Brain pericyte (primary cell): ENCODE measurements around the gene STK35.

Source experiments
- DNase-seq: peaks from one replicate; pipeline ENCODE4 v3.0.0-alpha.2; 2012; ENCODE audit warnings: low read depth, low spot score

STK35 gene

DNA sequence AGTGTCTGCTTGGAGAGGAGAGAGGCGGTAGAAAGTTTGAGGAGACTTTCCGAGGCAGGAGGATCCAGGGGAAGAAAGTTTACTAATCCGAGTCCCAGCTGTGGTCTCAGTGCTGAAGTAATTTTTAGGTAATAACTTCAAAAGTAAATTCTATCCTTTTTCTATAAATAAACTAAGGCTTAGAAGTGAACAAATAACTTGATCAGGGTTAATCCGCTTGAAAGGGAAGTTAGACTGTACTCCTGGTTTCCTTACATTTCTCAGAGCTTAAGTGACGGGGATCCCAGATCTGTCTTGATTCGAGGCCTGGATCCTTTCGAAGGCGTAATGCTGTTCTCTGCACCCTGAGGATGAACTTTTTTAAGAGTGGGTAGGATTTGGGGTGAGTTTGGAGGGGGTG is 2.6 kb downstream of the STK35 start:
- DNase-seq: no peak

DNA sequence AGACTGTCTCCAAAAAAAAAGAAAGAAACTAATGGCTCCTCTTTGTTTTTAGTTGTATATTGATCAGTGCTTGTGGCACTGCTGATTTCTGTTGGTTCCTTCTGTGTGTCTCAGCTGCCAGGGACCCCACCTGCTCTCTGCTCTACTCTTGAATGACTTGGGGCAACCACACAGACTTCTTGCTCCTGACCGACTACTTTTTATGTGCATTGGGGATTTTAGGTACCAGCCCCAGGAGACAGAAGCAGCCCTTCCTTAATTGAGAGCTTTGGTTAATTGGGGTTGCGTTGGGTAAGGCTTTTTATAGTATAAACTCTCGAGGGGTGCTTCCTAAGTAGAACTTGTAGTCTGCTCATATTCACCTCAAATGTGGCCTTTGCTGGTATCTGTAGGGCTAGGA is 6.9 kb downstream of the STK35 start:
- no peak for DNase-seq

DNA sequence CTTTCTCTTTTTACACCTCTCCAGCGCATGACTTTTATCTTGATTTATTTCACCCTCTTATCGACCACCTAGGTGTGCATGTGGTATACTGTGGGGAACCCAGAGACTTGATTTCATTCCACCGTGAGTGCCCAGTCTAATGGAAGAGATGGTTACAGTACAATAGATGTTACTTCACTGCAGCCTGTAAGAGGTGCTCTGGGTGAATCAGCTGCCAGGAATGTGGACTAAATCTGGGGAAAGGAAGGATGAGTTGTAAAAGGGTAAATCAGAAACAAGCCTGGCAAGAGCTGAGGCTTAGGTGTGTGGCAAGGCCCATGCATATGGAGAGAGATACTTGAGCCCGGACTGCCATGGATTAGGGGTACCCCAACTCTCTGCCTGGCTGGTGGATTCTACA is 7.4 kb downstream of the STK35 start:
- DNase-seq: no peak

DNA sequence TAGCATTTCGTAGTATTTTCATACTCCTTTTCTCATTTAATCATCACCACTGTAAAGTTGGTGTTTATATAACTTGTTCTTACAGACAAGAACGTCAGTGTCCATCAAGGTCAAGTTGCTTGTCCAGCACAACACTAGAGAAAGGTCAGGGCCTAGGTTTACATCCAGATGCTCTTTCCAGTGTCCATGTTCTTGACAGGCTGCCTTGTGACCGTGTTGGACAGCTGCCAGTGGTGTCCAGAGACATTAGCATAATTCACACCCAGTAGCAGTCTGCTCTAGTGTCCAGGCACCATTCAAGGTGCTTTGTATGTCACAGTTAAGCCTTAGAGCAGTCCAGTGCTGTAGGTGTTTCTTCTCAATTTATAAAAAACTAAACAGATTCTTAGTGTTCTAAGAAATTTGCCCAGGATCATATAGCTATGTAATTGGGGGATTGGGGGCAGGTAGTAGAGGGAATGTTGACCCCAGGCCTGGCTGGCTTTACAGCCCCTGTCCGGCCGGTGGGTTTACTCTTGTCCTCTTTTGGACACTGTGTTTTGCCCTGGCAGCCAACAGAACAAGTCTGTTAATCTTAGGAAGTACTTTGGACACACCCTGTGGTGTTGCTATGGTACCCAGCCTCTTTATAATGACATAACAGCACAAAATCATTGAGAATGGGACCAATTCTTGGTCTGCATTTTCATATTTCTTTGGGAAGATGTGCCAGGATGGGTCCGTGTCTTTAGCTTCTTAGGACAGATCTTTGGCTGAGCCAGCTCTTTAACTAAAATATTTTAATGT is 8.0 kb downstream of the STK35 start:
- no peak for DNase-seq

DNA sequence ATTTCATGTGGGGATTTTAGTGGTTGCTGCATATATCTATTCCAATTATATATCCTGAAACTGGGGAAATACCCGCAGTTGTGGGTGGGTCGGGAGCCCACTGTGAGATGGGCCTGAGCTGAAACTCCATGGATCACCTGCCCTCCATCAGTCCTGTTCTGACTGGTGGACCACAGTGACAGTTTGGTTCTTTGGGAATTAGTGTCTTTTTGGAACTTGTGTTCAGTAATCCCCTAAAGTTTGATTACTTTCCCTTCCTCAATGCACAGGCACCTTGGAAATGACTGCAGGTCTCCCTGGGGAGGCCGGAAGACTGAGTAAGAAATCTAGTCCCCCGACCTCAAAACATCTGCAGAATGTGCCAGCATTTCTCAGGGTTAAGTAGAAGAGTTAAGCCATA is 11.3 kb downstream of the STK35 start:
- no peak for DNase-seq

DNA sequence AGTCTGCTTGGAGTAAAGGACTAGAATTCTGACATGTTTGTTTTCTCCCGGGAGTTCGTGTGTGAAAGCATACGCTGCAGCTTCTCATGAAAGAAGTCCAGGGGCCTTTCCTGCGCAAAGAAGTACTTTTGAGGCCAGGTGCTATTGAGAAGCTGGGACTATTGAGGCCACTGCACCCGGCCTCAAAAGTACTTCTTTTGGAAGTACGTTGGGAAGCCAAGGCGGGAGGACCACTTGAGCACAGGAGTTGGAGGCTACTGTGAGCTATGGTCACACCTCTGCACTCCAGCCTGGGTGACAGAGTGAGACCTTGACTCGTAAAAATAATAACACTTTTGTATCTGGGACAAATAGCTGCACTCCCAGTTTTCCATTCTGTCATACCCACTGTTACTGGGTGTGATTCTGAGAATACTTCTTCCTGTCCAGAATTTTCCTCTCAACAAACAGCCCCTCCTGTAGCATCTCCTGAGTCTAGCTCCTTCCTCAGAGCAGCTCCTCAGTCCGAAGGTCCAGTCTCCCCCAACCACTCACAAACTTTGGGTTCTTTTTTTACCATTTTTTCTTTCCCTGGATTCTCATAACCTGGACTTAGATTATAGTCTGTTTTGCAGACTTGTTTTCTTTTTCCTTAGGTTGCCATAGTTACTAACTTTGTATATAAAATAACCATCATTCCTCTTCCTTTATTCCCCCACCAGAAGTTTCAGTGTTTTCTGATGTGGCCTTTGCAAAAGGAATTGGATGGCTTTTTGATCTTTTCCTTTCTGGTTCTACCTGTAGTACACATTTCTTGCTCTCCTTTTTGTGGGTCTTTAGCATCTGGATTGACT is 12.7 kb downstream of the STK35 start:
- DNase-seq: no peak

DNA sequence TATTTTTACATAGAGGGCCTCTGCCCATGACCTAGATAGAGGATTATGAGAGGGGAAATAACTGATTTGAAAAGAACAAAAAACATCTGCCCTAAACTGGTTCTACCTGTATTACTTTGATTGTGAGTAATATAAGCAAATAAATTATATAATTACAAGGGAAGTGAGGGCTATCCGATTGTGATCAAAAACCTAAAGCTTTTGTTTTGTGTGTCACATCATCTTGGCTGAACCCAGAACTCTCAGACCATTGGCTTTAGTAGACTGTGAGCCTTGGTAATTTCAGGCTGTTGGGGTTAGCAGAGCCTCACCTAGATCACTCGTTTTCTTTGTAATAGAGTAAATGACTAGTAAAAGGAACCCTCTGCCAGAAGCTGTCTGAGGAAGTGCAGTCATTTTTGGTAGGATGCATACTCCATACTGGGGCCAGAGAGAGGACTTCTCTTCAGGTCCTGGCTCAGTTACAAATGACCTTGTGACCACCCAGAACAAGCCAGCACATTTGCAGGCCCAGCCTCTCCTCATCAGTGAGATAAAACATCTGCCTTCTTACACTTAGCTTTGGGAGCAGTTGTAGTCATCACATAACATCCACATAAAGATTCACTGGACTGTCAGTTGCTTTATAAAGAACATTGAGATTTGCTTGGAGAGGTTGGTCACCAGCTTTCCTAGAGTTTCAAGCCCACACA is 13.5 kb downstream of the STK35 start:
- DNase-seq: no peak

DNA sequence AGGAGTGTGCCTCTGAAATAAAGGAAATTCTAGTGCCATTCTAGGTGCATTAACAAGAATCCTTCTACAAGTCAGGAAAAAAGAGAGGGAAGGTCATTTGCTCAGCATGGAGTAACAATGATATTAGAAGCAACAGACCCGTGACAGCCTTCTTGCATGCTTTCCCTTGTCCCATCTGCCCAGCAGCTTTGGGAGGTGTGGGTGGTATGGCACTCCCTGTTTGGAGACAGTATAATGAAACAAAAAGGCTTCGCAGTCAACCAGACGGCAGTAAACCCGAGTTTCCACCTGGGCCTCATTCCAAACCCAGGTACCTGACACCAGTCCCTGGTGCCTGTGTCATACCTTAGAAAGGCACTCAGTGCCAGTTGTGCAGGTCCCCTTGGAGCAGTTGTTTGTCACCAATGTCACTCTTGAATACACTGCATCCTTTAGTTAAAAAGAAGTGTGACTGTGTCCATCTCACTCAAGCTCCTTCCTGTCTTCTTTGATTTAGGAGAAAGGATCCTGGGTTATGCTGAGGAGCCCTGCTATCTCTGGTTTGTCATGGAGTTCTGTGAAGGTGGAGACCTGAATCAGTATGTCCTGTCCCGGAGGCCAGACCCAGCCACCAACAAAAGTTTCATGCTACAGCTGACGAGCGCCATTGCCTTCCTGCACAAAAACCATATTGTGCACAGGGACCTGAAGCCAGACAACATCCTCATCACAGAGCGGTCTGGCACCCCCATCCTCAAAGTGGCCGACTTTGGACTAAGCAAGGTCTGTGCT is 14.7 kb downstream of the STK35 start:
- no peak for DNase-seq

DNA sequence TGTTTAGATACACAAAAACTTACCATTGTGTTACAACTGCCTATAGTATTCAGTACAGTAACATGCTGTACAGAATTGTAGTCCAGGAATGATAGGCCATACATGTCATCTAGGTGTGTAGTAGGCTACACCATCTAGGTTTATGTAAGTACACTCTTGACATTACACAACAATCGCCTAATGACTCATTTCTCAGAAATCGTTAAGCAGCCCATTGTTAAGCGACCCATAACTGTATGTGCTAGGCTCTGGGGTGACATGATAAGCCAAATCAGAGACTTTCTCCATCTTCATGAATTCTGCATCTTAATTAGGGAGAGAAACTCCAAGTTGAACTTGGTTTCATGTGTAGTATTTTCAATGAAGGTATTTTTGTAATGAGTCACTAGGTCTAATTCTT is 17.2 kb downstream of the STK35 start:
- DNase-seq: no peak

DNA sequence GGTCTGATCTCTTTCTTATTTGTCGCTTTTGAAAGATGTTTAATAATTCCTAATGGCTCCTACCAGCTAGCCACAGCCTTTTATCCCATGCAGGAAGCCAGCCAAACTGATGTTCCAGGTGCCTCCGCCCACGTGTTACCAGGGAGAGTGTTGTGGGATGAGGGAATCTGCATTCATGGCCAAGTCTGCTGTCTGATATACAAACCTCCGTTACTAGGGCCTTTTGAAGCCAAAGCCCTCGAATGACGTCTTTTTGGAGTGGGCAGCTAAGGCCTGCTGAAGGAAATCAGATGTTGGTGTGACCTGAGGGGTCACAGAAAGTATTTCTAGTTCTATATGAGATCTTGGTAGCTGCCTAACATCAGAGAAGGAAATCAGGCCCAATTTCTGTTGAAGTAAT is 21.3 kb downstream of the STK35 start:
- DNase-seq: no peak

DNA sequence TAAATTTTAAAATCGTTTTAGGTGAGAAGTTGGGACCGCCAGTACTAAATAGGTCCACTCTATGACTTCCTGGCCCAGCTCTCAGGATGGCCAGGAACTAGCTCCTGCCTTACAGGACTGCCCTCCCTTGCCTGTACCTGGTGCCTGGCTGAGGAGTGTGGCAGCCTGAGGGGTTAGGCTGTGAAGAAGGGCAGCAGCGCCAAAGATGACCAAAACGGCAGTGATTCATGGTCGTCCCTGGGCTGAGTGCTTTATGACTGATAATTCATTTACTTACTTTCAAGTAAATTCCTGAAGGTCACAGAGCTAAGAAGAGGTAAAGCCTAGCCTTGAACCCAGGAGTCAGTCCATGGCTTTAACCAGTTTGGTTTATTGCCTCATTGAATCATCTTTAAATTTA is 22.1 kb downstream of the STK35 start:
- no peak for DNase-seq

DNA sequence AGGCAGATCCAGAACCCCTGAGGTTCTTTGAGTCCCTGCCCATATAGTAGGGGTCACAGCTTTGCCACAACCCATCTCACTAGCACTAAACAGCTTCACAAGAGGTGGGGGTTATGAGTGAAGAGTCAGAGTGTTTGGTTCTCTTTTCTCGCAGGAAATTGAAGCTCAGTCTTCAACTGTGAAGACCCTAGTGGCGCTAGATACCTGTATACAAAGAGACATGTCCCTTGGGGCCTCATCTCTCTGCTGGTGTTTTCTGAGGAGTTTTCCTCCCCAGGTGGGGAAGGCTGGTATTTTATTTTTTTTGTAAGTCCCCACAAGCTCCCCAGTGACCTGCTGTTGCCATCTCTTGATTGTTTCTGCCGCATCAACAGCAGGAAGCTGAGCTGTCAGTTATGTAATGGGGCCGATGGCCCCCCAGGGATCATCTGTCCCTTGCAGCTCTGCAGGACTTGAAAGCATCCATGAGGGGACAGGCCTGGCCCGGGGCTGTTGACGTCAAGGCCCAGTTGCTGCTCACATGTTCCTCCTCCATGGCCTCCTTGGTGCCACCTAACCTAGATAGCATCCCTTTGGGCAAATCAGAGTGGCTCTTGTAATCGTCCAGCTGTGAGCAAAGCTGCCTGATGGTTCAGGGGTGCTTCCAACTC is 23.1 kb downstream of the STK35 start:
- DNase-seq: no peak

DNA sequence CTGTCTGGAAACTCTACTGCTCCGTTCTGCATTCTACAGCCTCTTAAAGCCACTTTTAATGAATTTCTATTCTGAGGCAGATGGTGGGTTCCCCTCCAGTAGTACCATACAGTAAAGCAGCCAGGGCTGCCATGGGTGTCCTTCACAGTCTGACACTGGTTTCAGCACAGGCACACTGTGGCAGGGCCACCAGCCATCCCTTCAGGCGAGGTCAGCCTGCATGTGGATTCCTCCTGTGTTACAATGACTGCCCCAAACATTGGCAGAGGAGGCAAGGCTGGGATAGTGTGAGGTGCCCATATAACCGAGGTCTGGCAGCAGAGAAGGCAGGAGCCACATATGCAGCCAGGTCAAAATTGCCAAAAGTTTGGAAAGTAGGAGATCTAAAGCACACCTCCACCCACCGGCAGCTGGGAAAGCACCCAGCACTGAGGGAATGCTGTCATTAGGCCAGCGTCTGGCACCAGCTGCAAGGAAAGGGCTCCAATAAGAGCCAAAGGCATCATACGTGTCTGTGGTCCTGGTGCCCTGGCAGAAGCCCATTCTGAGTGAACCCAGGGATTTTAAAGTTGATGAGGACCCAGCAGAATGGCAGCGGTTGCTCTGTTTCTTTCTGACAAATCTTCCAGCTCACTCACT is 24.0 kb downstream of the STK35 start:
- no peak for DNase-seq

DNA sequence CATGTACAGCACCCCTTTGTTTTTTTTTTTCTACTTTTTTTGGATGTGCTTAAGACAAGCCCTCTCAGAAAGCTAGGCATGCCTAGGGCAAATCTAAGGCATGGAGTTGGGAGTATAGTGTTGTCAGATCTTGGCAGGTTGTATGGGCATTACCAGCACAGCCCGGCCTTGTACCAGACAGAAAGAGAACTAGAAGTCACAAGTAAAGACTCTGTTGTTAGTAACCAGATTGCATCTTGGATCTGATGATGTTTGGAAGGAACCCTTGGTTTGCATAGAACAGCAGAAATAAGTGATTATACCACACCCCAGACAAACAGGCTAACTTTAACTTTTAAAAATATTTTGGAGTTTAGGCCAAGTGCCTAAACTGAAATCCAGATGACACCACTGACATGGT is 25.6 kb downstream of the STK35 start:
- DNase-seq: no peak

DNA sequence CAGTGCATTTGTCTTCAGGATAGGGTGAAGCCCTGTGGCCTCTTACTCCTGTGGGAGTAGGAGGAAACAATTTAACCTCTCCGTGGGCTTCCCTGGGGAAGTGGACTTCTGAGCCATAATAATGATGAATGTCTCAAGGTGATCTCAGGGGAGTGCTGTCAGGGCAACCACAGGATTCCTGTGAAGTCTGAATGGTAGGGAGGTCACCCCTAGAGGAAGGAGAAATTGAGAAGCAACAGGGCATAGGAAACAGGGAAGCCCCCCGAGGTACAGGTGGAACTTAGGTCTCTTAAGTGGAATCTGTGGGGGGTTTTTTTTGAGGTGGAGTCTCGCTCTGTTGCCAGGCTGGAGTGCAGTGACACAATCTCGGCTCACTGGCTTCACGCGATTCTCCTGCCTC is 26.9 kb downstream of the STK35 start:
- DNase-seq: no peak

DNA sequence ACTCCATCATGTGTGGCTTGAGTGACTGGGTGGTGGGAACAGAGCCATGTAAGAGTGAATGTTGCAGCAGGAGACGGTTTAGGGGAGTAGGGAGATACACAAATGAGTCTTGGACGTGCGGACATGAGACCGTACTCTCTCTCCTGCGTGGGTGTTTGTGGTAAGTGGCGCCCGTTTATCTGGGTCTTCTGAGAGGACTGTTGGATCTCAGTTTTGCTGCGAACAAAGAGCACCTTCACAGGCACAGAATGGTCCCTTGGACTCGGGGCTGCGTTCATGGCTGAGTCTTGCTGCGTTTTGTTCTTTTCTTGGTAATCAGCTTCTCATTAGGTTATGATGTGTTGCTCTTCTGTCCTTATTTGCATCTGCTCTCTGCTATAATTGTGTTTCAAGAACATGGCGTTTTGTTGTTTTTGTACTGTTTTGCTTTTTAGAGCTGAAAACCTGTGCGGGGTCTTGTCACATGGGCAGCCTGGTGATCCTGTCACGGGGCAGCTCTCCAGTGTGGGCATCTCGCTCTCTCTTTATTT is 28.5 kb downstream of the STK35 start:
- no peak for DNase-seq

DNA sequence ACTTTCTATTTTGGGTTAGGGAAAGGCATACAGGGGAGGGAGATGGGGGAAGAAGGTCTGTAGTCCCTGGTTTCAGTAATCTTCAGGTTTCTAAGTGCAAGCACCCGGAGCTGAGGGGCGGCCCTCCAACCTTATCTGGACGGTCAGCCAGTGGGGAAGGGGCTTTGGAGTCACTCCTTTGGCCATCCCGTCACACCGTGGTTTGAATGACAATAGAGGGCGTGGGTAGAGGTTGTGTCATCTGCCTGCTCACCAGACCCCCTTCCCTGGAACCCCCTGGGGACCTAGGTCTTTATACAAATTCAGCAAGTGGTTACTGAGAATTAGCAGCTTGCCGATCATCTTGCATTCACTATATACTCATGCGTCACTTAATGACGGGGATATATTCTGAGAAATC is 29.1 kb downstream of the STK35 start:
- DNase-seq: no peak

DNA sequence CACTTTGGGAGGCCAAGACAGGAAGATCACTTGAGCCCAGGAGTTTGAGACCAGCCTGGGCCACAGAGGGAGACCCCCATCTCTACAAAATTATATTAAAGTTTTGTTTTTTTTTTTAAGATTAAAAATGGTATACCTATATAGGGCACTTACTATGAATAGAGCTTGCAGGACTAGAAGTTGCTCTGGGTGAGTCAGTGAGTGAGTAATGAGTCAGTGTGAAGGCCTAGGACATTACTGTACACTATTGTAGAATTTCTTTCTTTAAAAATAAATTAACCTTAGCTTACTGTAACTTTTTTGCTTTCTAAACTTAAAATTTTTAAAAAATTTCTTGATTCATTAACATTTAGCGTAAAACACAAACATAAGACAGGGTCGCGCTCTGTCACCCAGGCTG is 29.7 kb downstream of the STK35 start:
- no peak for DNase-seq

DNA sequence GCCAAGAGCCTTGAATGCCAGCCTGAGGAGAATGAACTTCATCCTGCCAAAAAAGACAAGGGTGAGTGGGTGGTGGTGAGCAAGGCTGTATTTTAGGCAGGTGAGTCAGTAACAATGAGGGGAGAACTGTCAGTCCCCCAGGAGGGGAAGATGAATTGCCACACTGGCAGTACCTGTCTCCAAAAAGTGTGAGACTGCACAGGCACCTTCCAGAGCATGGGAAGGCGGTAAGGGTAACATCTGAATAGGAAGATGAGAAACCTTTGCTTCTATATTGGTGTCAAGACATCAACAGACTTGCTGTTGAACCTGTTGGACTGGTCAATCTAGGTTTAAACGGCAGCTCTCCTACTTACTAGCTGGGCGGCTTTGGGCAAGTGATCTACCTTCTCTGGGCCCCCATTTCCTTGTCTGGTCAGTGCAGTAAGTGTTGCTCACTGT is 30.9 kb downstream of the STK35 start:
- DNase-seq: no peak
